ENCODE measurements around the gene SPACA9. TPM values are rescaled to one million over a fixed set of nuclear protein-coding genes. Genes with fewer than 3 reads are reported as not detected.

Gene SPACA9
- total RNA-seq, result 2.0 and 5.2 TPM in 2 replicates

GRCh38 chr9:132878695-132879456 lies at the start of gene SPACA9:
SPACA9 (plus strand) TSS chr9:132878898; CDS start chr9:132883948, 5,050 bp downstream.
- TF ChIP-seq, protein P1, sequence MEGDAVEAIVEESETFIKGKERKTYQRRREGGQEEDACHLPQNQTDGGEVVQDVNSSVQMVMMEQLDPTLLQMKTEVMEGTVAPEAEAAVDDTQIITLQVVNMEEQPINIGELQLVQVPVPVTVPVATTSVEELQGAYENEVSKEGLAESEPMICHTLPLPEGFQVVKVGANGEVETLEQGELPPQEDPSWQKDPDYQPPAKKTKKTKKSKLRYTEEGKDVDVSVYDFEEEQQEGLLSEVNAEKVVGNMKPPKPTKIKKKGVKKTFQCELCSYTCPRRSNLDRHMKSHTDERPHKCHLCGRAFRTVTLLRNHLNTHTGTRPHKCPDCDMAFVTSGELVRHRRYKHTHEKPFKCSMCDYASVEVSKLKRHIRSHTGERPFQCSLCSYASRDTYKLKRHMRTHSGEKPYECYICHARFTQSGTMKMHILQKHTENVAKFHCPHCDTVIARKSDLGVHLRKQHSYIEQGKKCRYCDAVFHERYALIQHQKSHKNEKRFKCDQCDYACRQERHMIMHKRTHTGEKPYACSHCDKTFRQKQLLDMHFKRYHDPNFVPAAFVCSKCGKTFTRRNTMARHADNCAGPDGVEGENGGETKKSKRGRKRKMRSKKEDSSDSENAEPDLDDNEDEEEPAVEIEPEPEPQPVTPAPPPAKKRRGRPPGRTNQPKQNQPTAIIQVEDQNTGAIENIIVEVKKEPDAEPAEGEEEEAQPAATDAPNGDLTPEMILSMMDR (conservative IDR thresholded peaks at IDR 0.05; ENCODE audit: low read depth, low read length), result no peak
- peak within 1 kb of the TSS; percentile 94 for H3K4me3 ChIP-seq (ENCODE audit: low read depth, low read length)
- no peak for DNase-seq (ENCODE audit: low read depth)

GRCh38 chr9:132832171-132832881 lies 46.4 kb upstream of the SPACA9 start:
- no peak overlapping the region for H3K4me3 ChIP-seq (ENCODE audit: low read depth, low read length)
- TF ChIP-seq, protein P1 (conservative IDR thresholded peaks at IDR 0.05; ENCODE audit: low read depth, low read length), result no peak
- DNase-seq (ENCODE audit: low read depth), result no peak

- no peak for DNase-seq (ENCODE audit: low read depth)
- TF ChIP-seq, protein P1 (conservative IDR thresholded peaks at IDR 0.05; ENCODE audit: low read depth, low read length), result no peak
- H3K4me3 ChIP-seq (ENCODE audit: low read depth, low read length), result no peak overlapping the region
These were observed 45.1 kb upstream of the SPACA9 start for GRCh38 chr9:132833550-132834121.

GRCh38 chr9:132834343-132834742 lies 44.4 kb upstream of the SPACA9 start:
- TF ChIP-seq, protein P1 (conservative IDR thresholded peaks at IDR 0.05; ENCODE audit: low read depth, low read length), result no peak
- DNase-seq (ENCODE audit: low read depth), result no peak
- no peak overlapping the region for H3K4me3 ChIP-seq (ENCODE audit: low read depth, low read length)

DNA sequence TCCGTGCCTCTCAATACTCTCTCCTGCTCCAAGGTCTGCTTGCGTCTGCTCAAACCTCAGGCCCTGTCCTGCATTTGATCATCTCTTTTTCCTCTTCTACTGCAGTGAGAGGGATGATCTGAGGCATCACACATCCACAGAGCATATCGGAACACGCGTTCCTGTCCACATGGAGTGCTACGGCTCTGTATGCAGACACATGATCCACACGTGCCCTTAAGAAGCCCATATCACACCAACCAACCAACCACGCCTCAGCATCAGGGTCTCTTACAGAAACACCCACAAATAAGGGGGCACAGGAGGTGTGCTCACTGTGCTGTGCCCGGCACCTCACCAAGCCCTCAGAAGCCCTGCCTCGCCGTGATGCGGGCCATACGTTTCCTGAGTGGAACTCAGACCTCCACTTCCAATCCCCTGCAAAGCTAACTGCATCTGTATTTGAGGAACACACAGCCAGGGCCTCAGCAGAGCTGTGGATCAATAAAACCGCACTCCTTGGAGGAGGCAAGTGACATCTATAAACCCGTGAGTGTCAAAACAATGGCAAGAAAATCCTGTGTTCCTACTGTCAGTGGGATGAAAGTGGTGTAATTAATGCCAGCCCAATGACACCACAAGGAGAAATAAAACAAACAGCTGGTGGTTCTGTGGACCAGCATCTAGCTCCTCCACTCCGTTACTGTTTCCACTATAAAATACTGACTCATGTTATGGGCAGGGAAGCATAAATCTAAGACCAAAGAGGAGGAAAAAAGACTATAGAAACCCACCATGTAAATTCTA lies 41.0 kb upstream of the SPACA9 start:
- DNase-seq (ENCODE audit: low read depth), result no peak
- H3K4me3 ChIP-seq (ENCODE audit: low read depth, low read length), result no peak overlapping the region
- TF ChIP-seq, protein P1 (conservative IDR thresholded peaks at IDR 0.05; ENCODE audit: low read depth, low read length), result no peak

GRCh38 chr9:132838291-132838690 lies 40.4 kb upstream of the SPACA9 start:
- H3K4me3 ChIP-seq (ENCODE audit: low read depth, low read length), result no peak overlapping the region
- TF ChIP-seq, protein P1 (conservative IDR thresholded peaks at IDR 0.05; ENCODE audit: low read depth, low read length), result no peak
- DNase-seq (ENCODE audit: low read depth), result no peak

Data from epithelial cell of proximal tubule (primary cell).